Glomerular visceral epithelial cell (primary cell): Measurements from ENCODE around the gene PLA2G12A.

ENCODE experiments used
- DNase-seq: peaks from one replicate; pipeline ENCODE4 v3.0.0-alpha.2; 2016; ENCODE audit errors: extremely low spot score

Gene PLA2G12A

DNA sequence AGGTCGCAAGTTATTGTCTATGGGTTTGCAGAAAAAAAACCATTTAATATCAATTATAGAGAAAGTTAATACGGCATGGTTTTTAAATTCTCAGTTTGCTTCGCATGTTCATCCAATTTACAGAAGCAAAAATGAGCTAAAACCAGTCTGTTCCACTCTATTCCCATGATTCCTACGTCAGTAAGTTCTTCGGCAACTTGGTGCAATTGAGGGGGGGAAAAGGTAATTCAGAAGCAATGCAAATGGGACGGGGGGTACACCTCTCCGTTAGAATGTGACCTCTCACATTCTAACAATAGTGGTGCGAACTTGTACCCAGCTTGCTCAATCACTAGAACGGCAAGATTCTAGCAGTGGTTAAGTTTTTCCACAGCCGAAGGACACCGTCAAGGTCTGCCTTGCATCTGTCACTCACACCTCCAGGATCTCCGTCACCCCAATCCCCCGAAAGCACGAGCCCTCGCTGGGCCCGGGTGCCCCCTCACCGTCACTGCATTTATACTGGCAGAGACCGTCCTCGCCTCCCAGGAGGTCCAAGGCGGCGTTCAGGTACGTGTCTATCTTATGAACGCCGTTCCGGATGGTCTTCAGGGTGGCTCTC is 653 bp downstream of the PLA2G12A start:
- DNase-seq = peak; percentile 11

DNA sequence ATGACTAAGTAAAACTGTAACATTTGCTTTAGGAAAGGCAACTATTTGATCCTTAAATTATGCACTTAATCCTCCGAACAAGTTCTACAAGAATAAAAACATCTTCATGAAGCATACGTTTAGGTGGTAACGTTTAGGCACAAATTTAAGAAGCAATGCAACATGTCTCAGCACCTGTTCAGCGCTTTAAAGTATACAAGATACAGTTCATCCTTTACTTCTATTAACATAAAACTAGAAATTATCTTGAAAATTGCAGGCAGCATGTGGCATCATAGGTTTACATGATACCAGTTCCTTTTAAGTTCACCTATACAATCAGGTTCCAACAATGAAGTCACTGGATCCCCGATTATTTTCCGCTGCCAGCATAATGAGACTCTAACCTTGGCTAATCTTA is 1.5 kb downstream of the PLA2G12A start:
- no peak for DNase-seq

DNA sequence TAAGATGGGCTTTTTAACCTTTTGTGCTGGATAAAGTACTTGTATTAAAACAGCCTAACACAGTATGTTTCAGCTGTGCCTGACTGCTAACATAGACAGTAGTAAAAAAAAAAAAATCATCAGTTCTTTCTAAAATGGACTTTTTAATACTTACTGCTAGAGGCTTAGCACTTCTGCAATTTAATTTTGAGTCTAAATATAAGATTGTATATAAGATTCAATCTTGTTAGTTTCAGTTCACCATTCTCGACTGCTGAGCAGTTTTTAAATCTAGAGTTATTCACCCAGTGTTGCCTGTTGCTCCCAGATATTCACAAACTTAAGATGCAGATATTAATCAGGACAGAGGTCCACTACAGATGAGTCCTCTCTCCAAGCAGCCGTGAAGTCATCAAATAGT is 6.8 kb downstream of the PLA2G12A start:
- DNase-seq = no peak

DNA sequence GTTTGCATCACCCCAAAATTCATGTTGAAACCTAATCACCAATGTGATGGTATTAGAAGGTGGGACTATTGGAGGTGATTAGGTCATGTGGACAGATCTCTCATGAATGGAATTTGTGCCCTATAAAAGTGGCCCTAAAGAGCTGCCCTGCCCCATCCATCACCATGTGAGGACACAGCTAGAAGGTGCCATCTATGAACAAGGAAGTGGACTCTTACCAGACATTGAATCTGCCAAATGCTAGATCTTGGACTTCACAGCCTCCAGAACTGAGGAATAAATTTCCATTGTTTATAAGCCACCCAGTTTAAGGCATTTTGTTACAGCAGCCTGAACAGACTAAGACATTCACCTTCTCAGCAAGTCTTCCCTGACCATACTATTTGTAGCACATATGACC is 7.5 kb downstream of the PLA2G12A start:
- no peak for DNase-seq

DNA sequence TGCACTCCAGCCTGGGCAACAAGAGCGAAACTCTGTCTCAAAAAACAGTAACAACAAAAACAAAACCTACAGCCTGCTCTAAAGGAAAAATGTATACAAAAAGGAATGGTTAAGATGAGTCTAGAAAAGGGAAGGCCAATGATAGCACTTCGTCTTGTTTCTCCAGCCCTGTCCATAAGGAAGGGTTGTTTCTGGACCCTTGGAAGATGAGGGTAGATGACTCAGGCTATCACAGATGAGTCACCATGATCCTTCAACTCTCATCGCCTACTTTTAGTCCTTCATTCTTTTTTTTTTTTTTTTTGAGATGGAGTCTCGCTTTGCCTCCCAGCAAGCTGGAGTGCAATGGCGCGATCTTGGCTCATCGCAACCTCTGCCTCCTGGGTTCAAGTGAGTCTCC is 8.8 kb downstream of the PLA2G12A start:
- DNase-seq = peak; percentile 25

DNA sequence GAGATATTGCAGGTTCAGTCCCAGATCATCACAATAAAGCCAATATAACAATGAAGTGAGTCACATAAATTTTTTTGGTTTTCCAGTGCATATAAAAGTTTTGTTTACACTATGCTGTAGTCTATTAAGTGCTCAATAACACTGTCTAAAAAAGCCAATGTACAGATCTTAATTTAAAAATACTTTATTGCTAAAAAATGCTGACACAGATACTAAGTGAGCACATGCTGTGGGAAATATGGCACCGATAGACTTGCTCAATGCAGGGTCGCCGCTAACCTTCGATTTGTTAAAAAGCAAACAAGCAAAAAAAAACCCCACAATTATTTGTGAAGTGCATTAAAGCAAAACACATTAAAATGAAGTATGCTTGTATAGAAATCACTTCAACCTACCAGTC is 10.3 kb downstream of the PLA2G12A start:
- no peak for DNase-seq

DNA sequence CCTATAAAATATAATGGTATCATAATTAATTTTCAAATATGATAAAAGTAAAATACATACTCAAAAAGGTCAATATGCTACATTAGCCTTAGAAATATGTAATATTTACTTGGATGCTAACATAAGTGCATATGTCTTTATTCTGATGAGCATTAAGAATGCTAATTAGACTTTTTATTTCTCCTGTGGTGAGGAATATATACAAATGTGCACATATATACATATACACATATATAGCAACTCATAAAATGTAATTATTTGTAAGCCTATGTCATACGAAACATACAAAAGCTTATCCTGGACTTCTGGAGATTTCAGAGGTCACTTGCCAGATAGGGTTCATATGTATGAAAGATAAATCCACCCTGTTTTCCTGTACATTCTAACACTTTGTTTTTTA is 11.1 kb downstream of the PLA2G12A start:
- no peak for DNase-seq

DNA sequence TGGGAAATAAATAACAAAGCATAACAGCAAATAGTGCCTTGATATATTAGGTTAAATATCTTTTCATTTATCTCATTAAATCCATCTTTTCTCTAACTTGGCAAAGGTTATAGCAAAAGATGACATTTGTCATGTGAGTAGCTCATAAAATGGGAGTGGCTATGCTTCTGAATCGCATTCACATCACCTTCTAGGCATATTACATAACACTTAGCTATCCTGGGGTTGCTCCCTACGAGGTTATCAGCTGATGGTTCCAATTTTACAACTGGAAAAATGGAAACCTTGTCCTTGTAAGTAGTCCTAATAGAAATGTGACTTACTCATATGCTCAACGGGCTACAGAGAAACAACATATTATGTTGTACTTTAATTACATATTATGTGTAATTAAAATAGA is 16.4 kb downstream of the PLA2G12A start:
- no peak for DNase-seq

DNA sequence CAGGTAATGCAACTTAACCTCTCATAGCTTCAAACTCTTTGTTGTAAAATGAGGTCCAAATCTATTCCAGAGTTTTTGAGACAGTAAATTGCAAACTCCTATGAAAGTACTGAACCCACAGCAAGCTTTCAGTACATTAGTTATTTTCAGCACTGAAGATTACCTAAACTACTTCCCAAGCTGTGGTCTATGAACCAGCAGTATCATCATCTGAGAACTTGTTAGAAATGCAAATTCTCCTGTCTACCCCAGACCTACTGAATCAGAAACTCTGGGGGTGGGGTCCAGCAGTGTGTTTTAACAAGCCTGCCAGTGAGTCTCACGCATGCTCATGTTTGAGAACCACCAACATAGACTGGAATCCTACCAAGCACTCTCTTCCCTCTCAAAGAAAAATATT is 20.9 kb downstream of the PLA2G12A start:
- no peak for DNase-seq

DNA sequence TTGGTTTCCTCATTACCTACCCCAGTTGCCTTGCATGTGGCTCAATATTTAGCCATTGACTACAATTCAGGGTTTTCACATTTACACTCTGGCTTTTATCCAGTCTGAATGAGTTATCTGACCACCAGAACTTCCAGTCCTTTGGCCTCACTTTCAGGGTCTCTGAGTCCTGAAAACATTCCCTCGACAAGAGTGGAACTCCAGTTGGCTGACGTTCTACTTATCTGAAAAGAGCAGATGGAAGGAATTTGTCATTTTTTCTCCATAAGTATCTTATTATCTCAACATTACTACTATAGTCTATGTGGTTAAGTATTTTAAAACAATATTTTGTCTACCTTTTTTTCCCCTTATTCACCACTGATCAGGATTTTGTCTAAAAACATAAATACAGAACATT is 21.4 kb downstream of the PLA2G12A start:
- no peak for DNase-seq

DNA sequence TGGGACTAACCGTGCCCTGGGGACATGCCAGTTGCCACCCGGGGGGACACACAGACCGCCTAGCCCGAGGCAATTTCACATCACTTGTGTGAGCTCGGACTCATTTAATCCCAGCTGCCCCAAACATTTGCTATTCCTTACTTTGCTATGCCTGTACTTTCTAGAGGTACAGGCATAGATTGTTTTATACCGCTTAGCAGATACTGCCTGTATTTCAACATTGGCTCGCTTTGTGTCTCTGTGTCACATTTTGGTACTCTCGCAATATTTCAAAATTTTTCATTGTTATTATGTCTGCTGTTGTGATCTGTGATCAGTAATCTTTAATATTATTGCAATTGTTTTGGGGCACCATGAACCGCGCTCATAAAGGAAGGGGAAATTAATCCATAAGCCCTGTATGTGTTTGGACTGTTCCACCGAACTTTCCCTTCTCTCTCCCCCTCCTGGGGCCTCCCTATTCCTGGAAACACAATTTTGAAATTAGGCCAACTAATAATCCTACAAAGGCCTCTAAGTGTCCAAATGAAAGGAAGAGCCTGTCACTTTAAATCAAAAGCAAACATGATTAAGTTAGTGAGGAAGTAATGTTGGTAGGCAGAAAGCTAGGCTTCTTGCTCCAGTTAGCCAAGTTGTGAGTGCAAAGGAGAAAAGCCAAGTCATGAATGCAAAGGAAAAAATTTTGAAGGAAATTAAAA is 26.1 kb downstream of the PLA2G12A start:
- DNase-seq = no peak

DNA sequence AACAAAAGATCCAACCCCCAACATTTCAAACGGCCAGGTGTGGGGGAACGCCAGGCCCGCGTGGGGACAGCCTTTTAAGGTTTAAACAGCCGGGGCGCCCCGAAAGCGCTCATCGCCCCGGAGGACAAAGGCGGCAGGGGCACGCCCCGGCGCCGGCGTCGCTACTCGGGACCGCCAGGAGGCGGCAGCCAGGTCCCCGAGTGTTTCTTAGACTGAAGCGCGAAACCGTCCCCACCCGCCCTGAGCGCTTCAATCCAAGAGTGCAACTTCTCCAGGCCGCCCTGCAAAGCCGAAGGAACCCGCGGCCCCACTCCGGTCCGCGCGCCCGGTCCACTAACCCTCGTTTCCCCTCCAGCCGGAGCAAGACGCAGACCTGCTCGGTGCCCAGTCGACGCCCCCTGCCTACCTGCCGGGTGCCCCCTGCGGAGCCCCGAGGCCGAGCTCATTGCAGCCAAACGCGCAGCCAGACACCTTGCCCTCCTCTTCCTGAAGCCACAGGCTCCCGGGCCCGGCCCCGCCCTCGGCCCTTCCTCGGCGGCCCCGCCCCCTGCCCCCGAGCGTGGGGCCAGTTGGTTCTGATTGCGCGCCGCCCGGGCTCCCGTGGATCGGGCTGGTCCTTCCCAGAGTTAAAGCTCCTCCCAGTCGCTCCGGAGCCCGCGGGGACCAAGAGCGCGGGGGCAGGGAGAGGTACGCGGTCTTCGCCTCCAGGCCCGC is 26.8 kb downstream of the PLA2G12A start, which contains the start of gene CASP6:
TSS of gene CASP6 (minus strand) at position 496 of the 714 bp plus-strand sequence. CDS start at position 446, 50 bp downstream.
- peak; percentile 86 for DNase-seq

DNA sequence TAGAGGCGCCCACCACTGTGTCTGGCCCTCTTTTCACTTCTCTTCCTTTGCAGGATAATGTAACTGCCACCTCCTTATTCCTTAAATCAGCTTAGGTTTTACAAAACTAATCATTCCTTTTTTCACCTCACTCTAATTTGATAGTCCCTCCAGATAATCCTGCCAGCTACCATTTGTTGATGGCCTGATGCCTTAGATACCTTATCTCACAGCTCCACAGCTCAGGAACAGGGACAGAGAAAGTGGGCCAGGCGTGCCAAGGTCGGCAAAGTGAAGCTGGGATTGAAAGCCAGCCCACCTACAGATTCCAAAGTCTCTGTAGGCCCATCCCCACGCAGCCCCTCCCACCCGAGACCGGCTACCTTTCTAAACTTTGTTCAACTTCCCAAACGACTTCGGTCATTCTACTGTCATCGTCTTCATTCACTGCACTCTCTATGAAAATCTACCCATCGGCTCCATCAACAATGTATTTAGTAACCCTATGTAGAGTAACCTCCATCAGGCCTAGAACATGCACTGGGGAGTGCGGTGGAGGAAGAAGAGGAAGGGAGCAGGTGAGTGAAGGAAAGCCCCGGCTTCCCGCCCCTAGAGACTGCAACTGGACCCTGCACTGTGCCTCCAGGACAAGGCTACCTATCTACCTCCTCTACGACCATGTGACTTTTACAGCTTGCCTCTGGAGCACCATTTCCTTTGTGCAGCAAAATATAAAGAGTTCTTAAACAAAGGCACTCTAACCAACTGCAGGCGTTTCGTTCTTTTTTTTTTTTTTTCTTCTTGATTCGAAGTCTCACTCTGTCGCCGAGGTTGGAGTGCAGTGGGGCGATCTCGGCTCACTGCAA is 28.1 kb downstream of the PLA2G12A start:
- DNase-seq = peak; percentile 15

DNA sequence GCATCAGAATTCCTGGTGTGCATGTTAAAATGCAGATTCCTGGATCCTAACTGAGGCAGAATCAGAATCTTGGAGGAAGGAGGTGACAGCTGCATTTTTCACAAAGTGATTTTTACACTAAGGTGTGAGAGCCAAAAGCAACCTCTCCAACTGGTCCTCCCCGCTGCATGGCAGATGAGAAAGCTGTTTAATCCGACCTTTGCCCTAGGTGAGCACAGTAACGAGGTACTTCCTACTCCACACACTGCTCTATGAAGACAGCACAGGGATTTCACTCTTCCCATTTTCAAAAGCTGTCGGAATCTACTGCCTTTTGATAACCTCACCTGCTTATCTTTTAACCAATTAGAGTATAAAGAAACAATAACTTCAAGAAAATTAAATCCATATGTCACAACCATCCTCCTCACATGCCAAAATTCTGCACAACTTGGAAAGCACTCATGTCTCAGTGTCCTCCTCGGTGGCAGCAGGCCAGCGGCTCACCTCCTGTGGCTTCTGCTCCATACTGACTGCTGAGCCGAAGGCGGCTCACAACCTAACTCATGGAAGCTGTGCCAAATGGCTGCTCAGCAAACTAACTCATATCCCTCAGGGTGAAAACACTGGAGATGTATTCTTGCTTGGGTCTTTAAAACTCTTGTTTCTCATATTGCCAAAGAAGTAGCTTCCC is 30.2 kb downstream of the PLA2G12A start:
- no peak for DNase-seq

DNA sequence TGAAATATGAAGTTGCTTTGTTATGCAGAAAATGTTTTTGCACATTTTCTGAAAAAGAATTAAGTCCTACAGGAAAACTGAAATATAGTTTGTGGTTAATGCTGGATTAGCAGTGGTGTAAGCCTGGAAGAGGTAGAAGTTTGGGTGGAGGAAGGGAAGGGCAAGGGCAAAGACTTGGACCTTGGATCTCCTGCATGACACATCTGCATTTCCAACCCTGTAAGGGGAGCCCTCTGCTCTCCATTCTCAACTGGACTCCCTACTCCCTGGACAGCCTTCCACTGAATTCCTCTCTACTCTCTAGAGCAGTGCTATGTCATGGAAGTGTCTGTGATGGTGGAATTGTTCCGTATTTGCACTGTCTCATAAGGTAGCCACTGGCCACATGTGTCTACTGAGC is 31.2 kb downstream of the PLA2G12A start:
- DNase-seq = no peak

DNA sequence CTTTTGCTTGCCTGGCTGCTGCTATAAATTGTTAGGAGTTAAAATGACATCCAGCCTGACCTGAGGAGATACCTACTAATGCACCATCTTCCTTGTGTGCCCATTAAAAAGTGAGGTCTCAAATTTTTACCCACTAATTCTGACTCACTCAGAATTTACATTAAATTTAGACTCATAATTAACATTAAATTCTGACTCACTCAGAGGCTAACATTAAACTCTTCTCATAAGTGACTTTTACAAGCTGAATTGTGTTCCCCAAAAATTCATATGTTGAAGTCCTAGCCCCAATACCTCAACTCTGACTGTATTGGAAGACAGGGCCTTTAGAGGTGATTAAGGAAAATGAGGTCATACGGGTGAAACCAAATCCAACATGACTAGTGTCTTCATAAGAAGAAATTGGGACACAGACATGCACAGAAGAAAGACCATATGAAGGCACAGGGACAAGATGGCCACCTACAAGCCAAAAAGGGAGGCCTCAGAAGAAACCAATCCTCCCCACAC is 38.4 kb downstream of the PLA2G12A start:
- DNase-seq = no peak

DNA sequence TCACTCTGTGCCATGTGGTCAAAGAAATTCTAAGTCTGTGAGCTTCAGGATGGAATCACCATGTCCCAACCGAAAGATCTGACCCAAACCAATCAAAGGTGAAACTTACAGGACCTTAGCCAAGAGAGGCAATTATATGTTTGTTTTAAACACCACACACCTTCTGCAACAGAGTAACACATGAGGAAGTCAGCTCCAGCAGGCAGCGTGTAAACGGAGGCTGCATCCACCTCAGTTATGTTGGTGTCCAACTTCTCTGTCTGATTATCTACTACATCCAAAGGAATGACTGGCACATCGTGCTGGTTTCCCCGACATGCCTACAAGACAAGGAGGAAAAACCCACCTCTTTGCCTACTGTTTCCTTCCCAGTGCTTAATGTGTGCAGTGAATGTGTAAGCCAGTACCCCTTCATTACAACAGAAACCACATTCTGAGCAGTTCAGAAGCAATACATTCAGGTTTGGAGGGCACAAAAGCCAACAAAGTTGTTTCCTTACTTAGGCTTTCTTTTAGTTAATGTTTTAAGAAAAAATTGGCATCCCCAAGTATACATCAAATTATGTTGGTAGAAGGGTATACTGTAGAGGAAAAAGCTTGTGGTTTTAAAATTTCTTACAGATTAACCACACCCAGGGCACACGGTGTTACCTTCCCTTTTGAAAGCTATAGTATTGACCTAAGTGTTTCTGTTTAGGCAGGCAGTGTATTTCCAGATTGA is 39.0 kb downstream of the PLA2G12A start:
- no peak for DNase-seq

DNA sequence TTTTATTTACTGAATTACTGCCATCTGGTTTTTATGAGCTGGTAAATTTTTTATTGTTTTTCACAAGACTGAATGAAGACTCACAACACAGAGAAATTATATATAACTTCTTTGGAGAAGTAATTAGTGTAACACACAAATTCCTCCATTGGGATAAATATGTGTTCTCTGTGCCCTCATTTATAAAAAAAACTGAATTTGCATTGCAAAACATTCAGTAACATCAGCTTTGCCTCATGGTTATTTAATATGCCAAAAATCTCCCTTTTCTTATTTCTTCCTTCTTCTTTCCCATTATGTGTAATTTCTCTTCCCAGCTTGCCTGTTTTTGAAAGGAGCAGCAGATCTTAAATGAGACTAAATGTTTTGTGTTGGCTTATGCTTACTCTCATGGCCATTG is 45.1 kb downstream of the PLA2G12A start:
- no peak for DNase-seq

DNA sequence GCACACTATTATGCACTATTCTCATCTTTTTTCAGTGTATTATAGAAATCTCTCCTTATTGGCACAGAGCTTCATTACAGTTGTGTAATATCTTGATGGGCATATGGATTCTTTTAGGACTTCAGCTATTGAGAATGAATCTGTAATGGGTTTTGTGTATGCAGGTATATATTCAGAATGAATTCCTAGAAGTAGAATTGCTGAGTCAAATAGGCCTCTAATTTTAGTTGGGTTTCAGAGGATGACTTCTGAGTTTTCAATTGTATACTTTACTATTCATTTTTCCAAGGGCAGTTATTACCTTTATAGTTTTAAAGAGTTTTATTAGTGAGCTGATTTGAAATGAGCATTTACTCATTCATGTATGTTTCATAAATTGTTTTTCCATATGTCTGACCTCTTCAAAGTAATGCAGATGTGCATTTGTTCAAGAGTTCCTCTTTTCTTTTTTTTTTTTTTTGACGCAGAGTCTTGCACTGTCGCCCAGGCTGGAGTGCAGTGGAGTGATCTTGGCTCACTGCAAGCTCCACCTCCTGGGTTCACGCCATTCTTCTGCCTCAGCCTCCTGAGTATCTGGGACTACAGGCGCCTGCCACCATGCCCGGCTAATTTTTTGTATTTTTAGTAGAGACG is 46.1 kb downstream of the PLA2G12A start:
- no peak for DNase-seq

DNA sequence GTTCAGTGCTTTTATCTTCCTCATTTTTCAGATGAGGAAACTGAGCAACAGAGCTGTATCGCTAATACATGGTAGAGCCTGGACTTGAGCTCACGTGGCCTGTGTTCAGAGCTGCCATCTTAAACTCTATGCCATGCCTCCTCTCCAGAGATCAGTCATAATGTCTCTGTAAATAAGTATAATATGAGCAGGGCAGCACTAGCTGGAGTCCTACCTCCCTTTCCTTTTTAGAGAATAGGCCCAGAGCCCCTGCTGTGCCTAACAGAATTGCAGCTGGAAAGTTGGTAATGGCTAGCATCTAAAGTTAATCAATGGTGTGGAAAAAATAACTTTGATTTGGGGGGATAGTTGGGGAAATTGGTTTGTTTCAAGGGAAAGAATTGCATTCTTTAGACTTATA is 47.0 kb downstream of the PLA2G12A start:
- no peak for DNase-seq
